Rectal smooth muscle tissue (tissue), 1 donor: Measurements from ENCODE around the gene NEK7.
A peak's percentile ranks its signal among the peaks of the same experiment; 100 is the strongest.

Experiments
- H3K27ac ChIP-seq: one replicate; pipeline ENCODE4 v1.7.0; 2013; ENCODE audit warnings: low read depth, low read length, inconsistent platforms
- H3K27me3 ChIP-seq: one replicate; pipeline ENCODE4 v1.7.0; 2013; ENCODE audit warnings: low read length; ENCODE audit not compliant: control insufficient read depth, insufficient read depth
- H3K36me3 ChIP-seq: one replicate; pipeline ENCODE4 v1.7.0; 2013; ENCODE audit warnings: low read length; ENCODE audit not compliant: control insufficient read depth, insufficient read depth
- H3K4me1 ChIP-seq: one replicate; pipeline ENCODE4 v1.7.0; 2013; ENCODE audit warnings: low read length; ENCODE audit not compliant: control insufficient read depth, insufficient read depth
- H3K4me3 ChIP-seq: one replicate; pipeline ENCODE4 v1.7.0; 2013; ENCODE audit warnings: low read length
- H3K9ac ChIP-seq: one replicate; pipeline ENCODE4 v1.7.0; 2013; ENCODE audit warnings: low read length

Gene NEK7

GRCh38 chr1:198232378-198232777 lies 75.6 kb downstream of the NEK7 start:
- H3K27me3 ChIP-seq: no peaks in the 10 kb centered on the region
- no peaks in the 10 kb centered on the region for H3K4me1 ChIP-seq
- H3K36me3 ChIP-seq: peaks cover 3% of the 10 kb centered on the region
- H3K9ac ChIP-seq: no peak overlapping the region
- no peak overlapping the region for H3K27ac ChIP-seq
- no peak overlapping the region for H3K4me3 ChIP-seq

DNA sequence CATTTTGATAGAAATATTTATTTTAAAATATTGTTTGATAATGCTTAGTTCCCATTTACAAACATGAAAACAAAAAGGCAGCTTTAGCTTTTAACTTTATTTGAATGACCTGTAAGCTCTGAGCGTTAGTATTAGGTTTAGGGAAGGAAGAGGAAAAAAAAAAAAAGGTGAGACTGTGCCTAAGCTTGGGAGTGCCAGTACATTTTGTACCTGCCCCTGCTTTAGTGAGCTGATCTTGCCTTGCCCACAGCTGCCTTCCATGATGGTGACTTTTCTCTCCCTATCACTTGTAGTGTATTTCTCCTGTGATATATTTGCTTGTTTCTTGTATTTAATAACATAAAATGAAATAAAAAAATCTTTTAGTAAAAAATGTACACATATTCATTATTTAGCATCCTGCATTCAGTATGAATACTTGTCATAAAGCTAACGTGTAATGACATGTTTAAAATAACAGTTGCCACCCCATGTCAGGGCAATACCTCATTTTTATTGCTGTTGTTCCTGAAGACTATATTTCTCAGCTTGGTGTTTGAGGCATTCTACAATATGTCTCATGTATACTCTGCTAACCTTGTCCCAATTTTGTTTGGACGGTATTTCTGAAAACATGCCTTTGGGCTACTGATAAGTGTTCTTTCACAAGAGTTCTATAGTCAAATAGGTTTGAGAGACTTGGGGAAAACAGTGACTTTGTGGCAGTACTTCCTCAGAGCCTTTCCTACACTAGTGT lies 76.3 kb downstream of the NEK7 start:
- no peak overlapping the region for H3K27ac ChIP-seq
- H3K36me3 ChIP-seq: peaks cover 3% of the 10 kb centered on the region
- no peaks in the 10 kb centered on the region for H3K4me1 ChIP-seq
- no peak overlapping the region for H3K9ac ChIP-seq
- no peaks in the 10 kb centered on the region for H3K27me3 ChIP-seq
- H3K4me3 ChIP-seq: no peak overlapping the region

DNA sequence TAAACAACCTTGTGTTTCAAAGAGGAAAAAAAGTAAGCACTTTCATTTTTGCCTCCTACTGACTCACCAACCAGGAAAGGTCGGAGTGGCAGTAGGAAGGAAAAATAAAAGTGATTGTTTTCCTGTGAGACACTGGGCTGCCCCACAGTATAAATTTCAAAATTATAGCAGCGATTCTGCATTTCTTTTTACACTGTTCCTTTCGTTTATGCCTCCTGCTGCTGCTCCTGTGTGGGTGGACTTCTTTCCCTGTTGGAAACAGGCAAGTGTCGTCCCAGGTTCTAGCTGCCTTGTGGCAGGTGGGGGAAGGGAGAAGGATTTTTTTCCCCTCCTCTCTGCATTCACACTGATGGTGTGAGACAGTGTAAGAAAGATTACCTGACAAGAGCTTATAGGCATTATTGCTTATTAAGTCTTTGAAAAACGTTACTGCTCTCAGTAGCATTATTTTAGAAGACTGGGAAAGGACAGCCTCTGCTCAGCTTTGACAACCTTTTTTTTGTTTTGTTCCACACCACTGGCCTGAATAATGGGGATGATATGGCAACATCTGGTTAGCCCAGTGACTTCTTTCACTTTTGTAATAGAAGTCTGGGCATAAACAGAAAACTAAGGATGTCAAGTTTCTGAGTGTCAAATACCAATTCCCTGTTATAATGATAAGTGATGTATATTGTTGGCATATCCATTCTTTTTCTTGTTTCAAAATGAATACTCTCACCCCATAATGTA lies 77.9 kb downstream of the NEK7 start:
- Histone ChIP-seq H3K4me1 (no peaks in the 10 kb centered on the region), H3K36me3 (peaks cover 3% of the 10 kb centered on the region), H3K27me3 (no peaks in the 10 kb centered on the region), H3K4me3 (peak overlapping the region; percentile 9), H3K27ac (no peak overlapping the region), H3K9ac (no peak overlapping the region)

DNA sequence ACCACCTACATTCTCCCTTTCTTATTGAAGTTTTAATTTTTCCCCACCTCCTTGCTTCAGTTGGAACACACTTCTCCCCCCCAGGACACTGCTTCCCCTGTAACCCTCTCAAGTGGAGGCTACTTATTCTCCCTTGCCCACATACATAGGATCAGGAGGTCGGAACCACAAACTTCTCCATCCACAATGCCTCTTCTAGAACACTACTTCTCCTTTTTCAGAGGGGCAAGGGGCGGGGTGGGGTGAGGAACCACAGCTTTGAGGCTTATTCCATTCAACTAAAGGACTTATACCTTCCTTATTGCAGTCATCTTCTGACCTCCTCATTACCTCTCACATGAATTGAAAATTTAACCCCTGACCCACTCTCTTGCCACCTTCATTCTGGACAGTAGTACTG lies 81.3 kb downstream of the NEK7 start:
- Histone ChIP-seq H3K36me3 (peaks cover 3% of the 10 kb centered on the region), H3K27me3 (no peaks in the 10 kb centered on the region), H3K27ac (no peak overlapping the region), H3K9ac (no peak overlapping the region), H3K4me3 (no peak overlapping the region), H3K4me1 (no peaks in the 10 kb centered on the region)

GRCh38 chr1:198241553-198241952 lies 84.8 kb downstream of the NEK7 start:
- H3K4me3 ChIP-seq: no peak overlapping the region
- no peaks in the 10 kb centered on the region for H3K27me3 ChIP-seq
- no peak overlapping the region for H3K9ac ChIP-seq
- H3K27ac ChIP-seq: no peak overlapping the region
- H3K36me3 ChIP-seq: no peaks in the 10 kb centered on the region
- no peaks in the 10 kb centered on the region for H3K4me1 ChIP-seq

GRCh38 chr1:198244772-198245171 lies 88.0 kb downstream of the NEK7 start:
- no peaks in the 10 kb centered on the region for H3K36me3 ChIP-seq
- H3K27ac ChIP-seq: no peak overlapping the region
- H3K9ac ChIP-seq: no peak overlapping the region
- H3K4me3 ChIP-seq: no peak overlapping the region
- no peaks in the 10 kb centered on the region for H3K4me1 ChIP-seq
- H3K27me3 ChIP-seq: no peaks in the 10 kb centered on the region

DNA sequence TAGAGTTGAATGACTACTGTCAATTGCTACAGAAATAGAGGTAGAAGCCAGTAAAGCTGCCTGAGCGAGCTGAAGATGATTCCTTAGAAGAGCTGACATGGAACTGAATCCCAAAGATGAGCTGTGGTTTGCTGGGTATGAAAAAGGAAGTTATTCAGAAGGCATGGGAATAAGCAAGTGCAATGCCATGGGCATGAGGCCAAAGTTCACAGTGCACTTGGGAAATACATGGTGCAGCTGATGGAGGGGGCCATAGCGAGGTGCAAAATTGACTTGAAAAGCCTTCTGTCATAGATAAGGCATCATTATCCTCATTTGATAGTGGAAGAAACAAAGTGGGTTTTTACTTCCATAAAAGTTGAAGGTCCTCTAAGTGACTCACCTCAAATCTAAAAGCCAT lies 88.6 kb downstream of the NEK7 start:
- no peak overlapping the region for H3K9ac ChIP-seq
- H3K27me3 ChIP-seq: no peaks in the 10 kb centered on the region
- no peak overlapping the region for H3K4me3 ChIP-seq
- H3K27ac ChIP-seq: no peak overlapping the region
- H3K4me1 ChIP-seq: no peaks in the 10 kb centered on the region
- H3K36me3 ChIP-seq: no peaks in the 10 kb centered on the region

DNA sequence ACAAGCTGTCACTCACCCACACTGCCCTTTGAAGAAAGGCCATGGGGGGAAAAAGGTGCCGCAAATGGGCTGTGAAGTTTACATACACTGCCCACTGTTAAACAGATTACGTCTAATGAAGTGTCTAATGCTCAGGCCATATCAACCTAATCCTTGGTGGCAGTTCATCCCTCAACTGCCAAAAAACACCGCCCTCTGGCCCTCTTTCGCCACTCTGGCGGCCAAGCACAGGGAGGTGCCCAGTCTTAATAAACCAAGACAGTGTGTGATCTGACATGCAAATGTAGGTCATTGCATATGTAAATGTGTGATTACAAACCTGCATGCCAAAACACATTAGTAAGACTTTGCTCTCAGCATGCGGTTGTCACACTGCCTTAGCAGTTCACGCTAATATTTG lies 89.5 kb downstream of the NEK7 start:
- H3K27me3 ChIP-seq: no peaks in the 10 kb centered on the region
- no peak overlapping the region for H3K4me3 ChIP-seq
- H3K9ac ChIP-seq: no peak overlapping the region
- H3K4me1 ChIP-seq: no peaks in the 10 kb centered on the region
- no peak overlapping the region for H3K27ac ChIP-seq
- H3K36me3 ChIP-seq: no peaks in the 10 kb centered on the region

DNA sequence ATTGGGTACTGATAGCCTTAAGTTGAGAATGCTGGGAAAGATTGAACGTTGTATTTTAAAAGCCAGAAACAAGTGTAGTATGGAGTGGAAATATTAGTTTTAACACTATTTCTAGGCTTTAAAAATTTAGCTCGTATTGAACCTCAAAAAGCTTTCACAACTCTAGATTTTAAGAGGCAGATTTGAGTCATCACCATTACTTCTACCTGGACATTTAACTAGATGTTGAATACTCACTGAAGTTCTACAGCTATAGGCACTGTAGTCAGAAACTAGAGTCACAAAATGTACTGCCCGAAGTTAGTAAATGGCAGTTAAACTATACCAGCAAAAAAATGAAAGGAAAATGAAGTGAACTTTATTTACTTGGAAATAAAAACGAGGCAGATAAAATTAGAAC lies 96.5 kb downstream of the NEK7 start:
- Histone ChIP-seq H3K4me3 (no peak overlapping the region), H3K4me1 (no peaks in the 10 kb centered on the region), H3K9ac (no peak overlapping the region), H3K36me3 (no peaks in the 10 kb centered on the region), H3K27me3 (no peaks in the 10 kb centered on the region), H3K27ac (no peak overlapping the region)

- Histone ChIP-seq H3K27ac (no peak overlapping the region), H3K9ac (no peak overlapping the region), H3K36me3 (no peaks in the 10 kb centered on the region), H3K4me3 (no peak overlapping the region), H3K27me3 (no peaks in the 10 kb centered on the region), H3K4me1 (no peaks in the 10 kb centered on the region)
Observed at GRCh38 chr1:198253668-198254067, 96.9 kb downstream of the NEK7 start.

GRCh38 chr1:198254521-198254920 lies 97.7 kb downstream of the NEK7 start:
- H3K27me3 ChIP-seq: no peaks in the 10 kb centered on the region
- H3K27ac ChIP-seq: no peak overlapping the region
- no peaks in the 10 kb centered on the region for H3K4me1 ChIP-seq
- H3K4me3 ChIP-seq: no peak overlapping the region
- no peak overlapping the region for H3K9ac ChIP-seq
- no peaks in the 10 kb centered on the region for H3K36me3 ChIP-seq

DNA sequence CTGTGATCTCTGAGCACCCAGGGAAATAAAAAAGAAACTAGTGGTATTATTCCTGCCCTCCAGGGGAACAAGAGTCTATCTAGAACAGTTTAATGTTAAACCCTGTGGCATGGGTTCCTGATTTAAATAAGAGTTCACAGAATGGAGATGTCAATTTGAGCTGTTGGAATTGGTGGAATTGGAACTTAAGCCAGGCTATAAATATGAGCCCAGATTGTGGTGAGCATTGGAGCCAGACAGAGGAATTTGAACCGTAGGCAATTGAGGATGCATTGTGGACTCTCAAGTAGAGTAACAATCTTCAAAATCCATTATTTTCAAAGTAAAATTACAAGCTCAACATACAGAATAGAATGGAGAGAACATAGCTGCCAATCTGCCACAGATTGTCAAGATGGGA lies 98.2 kb downstream of the NEK7 start:
- Histone ChIP-seq H3K36me3 (no peaks in the 10 kb centered on the region), H3K27ac (no peak overlapping the region), H3K4me3 (no peak overlapping the region), H3K27me3 (no peaks in the 10 kb centered on the region), H3K9ac (no peak overlapping the region), H3K4me1 (no peaks in the 10 kb centered on the region)

DNA sequence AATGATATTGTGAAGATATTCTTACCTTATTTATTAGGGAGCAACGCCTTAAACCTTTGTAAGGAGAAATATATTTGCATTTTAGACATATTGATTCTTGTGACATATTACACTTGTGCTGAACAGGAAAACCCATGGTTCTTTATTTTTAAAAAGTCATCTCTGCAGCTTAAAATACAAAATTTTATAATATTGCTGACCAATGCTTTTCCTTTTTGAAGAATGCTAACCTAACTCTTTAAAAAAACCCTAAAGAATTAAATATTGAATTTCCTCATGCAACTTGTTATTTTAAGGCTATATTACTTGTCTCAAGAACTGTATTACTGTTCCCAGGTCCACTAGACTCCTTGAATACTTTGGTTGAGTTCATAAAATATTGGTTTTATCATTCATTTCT lies 99.0 kb downstream of the NEK7 start:
- Histone ChIP-seq H3K27ac (no peak overlapping the region), H3K27me3 (no peaks in the 10 kb centered on the region), H3K4me1 (no peaks in the 10 kb centered on the region)

More for the DNA sequence above, 99.0 kb downstream of the NEK7 start:
- Histone ChIP-seq H3K4me3 (no peak overlapping the region), H3K9ac (no peak overlapping the region), H3K36me3 (no peaks in the 10 kb centered on the region)
